ENCODE data around the gene SORCS2.

DNA sequence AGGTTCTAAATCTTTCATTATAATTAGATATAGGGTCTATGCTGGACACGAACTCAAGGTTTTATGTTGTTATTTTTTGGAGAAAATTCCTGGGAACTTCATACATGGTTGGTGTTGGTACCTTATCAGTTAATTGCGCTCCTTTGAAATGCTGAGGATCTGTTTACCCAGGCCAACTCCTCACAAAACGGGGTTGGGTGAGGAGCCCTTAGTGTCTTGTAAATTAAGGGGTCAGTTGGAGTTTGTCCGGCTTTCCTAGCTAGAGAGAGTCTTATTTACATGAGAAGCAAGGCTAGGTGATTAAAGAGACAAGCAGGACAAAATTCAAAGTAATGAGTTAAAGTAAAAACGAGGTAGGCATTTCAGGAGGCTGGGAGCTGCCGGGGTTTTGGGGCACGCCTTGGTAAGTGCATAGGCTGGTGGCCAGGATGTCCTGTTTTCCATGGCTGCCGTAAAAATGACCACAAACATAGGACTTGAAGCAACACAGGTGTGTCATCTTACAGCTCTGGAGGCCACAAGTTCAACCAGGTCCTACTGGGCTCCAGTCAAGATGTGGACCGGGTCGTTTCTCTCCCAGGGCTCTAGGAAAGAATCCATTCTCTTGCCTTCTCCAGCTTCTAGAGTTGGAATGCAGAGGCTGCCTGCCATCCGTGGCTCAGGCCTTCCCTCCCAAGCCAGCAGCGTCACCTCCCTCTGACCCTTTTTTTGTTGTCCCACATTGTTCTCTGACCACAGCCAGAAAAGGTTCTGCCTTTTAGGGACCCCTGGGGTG lies 222.6 kb downstream of the SORCS2 start:
- TF ChIP-seq CTCF (IDR thresholded peaks at IDR 0.05) (no peak), POLR2AphosphoS5 (IDR thresholded peaks at IDR 0.05; ENCODE audit: low read depth, low read length) (no peak), MEF2A (IDR thresholded peaks at IDR 0.05; ENCODE audit: borderline replicate concordance, low read depth) (no peak), TAF1 (IDR thresholded peaks at IDR 0.05; ENCODE audit: borderline replicate concordance, low read depth, low read length) (no peak), USF2 (IDR thresholded peaks at IDR 0.05; ENCODE audit: borderline replicate concordance, low read depth, low read length) (no peak), RAD21 (IDR thresholded peaks at IDR 0.05; ENCODE audit: low read length) (no peak)

All from SK-N-SH (cell line).